ENCODE measurements around the gene MSI1. TPM values are rescaled to one million over a fixed set of nuclear protein-coding genes. Genes with fewer than 3 reads are reported as not detected.

Gene MSI1
- total RNA-seq, 1 donor from 2014 or later, result 2.6 TPM

DNA sequence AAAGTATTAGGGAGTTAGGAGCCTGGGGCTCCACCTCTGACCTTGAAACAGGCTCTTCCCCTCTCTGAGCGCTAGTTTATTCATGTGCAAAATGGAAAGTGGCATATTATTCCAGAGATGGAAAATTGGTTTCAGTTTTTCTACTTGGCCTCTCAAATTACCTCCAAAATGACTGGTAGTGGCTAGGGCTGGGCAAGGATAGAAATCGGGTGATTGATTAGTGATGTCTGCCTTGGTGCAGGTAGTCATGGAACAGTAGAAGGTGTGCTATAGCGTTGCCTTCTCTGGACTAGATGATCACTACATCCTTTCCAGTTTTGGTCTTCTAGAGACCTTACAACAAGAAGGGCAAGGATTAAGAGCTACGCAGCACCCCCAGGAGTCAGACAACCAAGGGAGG, 8.6 kb upstream of the MSI1 start:
- DNase-seq (ENCODE audit: low spot score), result no peak

DNA sequence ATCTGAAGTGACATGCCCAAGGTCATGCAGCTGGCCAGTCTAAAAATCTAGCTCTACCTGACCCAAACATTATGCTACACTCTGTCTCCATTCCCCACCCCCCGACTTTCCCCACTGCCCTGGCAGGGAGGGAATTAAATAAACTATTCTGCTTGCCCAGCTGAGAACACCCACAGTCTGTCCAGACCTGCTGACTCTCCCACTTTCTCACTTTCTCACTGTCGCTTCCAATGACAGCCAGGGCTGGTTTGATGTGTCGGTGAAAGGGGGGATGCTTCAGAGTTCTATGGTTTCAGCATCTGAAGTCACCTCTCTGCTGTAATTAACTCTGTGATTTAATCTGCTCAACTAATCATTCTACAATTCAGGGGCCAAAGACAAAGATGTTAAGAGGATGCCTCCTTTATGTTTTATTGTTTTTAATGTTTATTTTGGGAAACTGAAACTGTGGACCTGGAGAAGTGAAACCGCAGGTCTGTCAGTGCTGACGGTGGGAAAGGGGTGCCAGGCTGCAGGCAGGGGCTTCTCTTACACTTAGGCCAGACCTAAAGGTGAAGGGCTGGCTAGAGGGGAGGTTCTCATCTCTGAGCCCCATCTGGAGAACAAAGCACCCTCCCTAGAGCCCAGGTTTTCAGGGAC, 8.1 kb upstream of the MSI1 start:
- DNase-seq (ENCODE audit: low spot score), result no peak

GRCh38 chr12:120376416-120376815, 7.5 kb upstream of the MSI1 start:
- DNase-seq (ENCODE audit: low spot score), result no peak

- no peak for DNase-seq (ENCODE audit: low spot score)
These were observed 7.0 kb upstream of the MSI1 start for GRCh38 chr12:120376009-120376408.

- DNase-seq (ENCODE audit: low spot score), result no peak
These were observed 4.7 kb upstream of the MSI1 start for GRCh38 chr12:120373683-120374082.

- no peak for DNase-seq (ENCODE audit: low spot score)
These were observed 1.6 kb upstream of the MSI1 start for GRCh38 chr12:120370343-120371243.

DNA sequence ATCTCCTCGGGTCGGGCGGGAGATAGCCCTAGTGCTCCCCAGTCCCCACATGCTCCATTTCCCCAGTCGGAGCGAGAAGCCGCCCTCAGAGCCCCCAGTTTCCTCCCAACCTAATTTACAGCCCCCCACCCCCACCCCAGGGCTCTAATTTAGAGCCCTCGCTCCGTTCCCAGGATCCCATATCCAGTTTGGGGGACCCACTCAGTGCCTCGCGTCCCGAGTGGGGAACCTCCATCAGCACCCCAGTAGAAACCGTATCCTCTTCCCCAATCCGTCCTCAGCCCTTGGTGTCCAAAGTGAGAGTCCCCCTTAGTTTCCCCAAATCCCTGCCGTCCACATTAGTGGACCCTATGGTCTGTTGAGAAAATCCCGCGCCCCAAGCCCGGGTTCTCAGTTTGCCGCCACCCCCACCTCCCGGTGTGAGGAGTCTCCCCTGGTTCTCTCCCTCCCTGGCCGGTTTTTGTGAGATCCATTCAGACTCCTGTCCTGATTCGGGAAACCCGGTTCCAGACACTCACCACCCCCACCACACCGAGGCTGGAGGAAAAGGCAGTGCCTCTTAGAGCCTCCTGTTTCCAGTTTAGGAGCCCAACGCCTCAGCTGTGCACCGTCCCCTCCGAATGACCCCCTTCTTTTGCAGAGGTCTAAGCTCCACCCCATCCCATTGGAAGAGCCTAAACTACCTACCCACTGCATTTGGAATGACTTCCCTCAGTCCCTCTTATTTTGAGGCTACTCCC, 809 bp upstream of the MSI1 start:
- no peak for DNase-seq (ENCODE audit: low spot score)

DNA sequence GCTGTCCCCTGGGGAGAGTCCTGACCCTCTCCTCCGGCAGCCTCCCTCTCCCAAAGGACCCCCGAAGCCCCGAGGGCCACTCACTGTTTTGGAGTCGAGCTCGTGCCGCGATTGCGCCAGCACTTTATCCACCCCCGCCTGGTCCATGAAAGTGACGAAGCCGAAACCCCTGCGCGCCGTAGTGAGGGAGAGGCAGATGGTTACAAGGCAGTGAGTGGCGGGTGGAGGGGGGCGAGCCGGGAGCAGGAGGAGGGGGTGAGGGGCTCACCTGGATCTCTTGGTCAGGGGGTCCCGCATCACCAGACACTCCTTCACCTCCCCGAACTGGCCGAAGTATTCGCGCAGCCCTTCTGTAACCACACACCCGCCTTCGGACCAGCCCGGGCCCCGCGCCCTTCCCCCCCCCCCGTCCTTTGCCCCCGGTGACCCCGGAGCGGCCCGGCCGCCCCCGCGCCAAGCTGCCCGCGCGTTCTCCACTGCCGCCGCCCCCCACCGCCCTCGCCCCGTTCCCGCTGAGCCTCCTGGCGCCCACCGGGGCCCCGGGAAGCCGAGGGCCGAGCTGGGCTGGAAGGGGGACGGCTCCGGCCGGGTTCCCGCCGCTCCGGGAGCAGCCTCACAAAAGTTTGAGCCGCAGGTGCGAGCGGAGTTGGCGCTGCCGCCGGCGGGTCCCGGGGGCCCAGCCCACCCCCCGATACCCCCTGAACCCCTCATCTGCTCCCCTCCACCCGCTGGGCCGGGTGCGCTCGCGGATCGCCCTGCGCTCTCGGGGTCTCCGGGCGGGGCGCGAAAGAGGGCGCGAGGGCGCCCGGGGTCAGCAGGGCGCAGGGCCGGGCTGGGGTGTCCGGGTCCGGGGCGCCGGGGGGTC, 808 bp downstream of the MSI1 start:
- DNase-seq (ENCODE audit: low spot score), result no peak

GRCh38 chr12:120367233-120367923, 1.6 kb downstream of the MSI1 start:
- DNase-seq (ENCODE audit: low spot score), result no peak

DNA sequence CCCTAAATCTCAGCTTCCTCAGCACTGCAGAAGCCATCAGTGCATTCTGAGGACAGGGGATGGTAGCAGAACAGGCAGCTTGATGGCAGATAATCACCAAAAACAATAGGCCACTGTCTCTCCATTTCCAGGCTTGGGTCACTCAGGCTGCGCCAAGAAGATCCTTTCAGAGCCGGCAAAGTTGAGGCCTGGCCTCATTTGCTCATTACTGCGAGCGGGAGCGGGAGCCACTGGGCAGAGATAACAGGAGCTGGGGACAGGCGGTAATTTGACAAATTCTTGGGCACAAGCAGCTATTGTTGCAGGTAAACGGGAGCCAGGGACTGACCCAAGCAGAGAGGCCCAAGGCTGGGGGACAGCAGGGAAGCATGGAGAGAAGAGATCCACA, 2.1 kb downstream of the MSI1 start:
- DNase-seq (ENCODE audit: low spot score), result no peak

DNA sequence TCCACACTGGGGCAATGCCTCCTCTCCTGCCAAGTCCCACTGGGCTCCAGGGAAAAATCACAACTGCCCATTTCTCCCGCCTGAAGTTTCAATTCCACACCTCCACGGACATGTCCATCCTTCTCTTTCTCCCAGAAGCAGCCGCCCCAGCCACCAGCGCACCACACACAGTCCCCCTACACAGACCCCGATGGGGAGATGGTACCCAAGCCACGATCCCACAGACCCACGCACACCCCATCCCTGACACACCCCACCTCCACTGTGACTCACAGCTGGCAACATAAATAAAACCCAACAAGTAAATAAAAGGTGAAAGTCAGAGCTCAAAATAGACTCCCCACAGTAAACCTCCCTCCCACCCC, 2.6 kb downstream of the MSI1 start:
- DNase-seq (ENCODE audit: low spot score), result no peak

DNA sequence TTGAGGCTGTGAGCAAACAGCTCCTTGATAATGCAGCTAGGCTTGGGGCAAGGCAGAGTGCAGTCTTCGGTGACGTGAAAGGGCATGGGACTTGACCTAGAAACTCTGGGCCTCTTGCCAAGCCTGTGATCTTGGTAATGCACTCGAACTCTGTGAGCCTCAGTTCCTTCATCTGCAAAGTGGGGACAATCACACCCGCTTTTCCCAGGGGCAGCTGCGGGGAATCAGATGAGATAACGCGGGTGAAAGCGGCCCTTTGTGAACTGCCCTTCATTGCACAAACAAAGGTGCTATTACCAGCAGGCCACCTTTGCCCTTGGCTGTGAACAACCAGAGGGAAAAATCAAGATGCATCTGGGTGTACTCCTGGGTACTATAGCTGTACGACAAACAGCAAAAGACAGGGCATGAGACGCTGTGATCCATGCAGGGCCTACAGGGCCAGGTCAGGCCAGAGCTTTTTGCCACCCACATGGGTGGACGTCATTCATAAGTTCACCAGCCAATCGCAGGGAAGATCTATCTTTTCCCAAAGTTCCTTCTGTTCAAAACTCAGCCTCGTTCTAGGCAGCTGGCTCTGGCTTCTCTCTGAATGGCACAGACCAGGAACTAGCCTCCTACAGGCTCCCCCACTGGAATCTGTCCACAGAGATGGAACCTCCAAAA, 3.2 kb downstream of the MSI1 start:
- DNase-seq (ENCODE audit: low spot score), result no peak

DNA sequence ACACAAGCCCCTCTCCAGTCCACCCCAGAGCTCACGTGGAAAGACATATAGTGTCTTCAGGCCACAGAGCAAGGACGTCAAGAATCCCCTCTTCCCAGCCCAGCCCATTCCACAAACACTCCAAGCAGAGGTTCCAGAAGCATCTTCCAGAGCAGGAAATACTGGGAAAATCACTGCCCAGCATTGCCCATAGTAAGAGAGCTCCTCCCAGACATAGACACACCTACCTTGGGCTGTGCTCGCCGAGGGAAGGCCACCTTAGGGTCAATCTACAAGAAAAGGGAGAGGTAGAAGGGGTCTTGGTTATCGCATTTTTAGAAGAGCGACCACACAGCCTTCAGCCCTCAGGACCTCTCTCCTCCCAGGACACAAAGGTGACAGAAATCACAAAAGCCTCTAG, 4.5 kb downstream of the MSI1 start:
- no peak for DNase-seq (ENCODE audit: low spot score)

GRCh38 chr12:120363274-120363855, 5.6 kb downstream of the MSI1 start:
- no peak for DNase-seq (ENCODE audit: low spot score)

DNA sequence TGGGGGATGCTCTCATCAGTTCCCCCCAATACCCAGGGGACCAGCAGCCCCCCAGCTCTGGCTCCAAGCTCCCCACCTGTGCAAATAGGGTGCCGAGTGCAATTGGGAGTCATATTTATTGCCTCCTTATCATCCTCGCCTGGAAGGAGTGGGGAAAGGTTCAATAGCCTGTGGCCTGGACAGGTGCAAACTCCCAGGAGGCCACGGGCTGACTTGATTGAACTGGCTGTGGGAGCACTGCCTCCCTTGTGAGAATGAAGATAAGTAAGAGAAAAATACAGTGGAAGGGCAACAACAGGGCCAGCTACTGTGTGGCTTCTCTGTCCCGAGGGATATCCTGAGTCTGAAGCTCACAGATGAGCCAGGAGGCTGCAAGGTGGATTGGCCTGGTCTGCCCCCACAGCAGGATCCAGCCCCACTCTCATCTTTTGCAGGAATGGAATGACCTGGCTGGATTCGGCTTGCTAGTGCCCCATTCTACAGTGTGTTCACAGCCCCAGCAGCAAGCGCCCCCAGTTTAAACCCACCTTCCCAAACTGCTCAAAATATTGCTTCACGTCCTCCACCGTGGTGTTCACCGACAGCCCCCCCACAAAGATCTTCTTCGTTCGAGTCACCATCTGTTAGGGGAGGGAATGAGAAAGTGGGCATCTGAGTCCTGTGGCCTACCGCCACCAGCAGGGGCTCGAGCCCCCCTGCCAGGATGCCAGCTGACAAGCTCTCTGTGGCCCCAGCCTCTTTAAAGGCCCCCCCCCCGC, 6.3 kb downstream of the MSI1 start:
- no peak for DNase-seq (ENCODE audit: low spot score)

DNA sequence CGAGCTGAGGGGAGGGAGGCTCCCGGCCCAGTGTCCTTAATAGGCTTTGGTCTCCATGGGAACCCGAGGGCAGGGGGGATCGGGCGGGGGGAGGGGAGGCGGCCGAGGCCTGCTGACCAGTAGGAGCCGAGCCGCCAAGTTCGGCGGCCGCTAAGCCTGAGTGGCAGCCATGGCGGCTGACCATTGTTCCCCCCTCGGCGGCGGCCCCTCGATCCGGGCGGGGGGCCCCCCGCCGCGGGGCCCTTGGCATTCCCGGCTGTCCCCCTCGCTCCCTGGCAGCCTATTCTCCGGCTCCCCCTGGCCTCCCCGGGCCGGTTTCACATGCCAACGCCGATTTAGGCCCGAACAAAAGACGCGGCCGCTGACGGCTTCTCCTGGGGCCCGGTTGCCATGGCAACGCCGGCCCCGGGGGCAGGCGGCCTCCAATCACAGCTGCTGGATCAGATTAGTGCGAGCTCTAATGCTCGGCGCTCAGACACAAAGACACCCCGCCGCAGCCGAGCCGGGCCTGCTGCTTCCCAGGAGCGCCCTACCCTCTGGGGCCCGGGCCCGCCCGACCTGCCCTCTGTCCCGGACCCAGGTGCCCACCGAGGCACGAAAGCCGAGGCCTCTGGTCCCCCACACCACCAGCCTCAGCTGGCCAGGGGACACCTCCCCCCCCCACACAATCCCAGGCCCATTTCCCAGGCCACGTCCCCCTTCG, 7.3 kb downstream of the MSI1 start:
- DNase-seq (ENCODE audit: low spot score), result peak; percentile 24

DNA sequence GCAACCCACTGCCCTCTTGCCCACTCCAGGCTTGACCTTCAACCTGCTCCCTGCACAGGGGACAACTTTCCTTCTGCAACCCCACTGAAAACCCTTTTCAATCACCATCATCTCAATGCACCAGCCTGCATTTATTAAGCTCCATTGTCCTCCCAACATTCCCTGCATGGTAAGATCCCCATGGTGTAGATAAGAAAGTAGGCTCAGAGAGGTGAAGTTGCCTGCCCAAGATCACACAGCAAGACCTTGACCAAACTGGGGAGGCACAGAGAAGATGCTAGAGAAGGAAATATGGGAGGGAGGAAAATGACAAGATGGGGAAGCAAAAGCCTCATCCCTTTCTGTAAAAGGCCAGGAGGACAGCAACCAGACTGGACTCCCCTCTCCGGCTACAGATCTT, 9.8 kb downstream of the MSI1 start:
- DNase-seq (ENCODE audit: low spot score), result no peak

- no peak for DNase-seq (ENCODE audit: low spot score)
These were observed 10.4 kb downstream of the MSI1 start for GRCh38 chr12:120358412-120359100.

Data from mucosa of gallbladder (tissue), 1 donor.